Spleen (tissue), 13 donors: ENCODE measurements around the gene HSPB8. TPM values are rescaled to one million over a fixed set of nuclear protein-coding genes. Genes with fewer than 3 reads are reported as not detected.

Experiments
- DNase-seq: peaks from one replicate; pipeline ENCODE4 v3.0.0-alpha.2; 2020
- H3K27ac ChIP-seq, 8 donors: fragments of 200-600 bp; sonication (generic) in 7 of 8; 1 replicate in 4 of 8; 2 replicates in 4 of 8; pipeline versions ENCODE4 v1.5.0 to v1.8.0; 2016 to 2021; ENCODE audit warnings: inconsistent platforms in 4 of 8, mild to moderate bottlenecking in 4 of 8, moderate library complexity in 1 of 8
- H3K27me3 ChIP-seq, 7 donors: fragments of 200-600 bp; sonication (generic) in 6 of 7; replicated peaks in 1 of 7; 1 replicate in 4 of 7; 2 replicates in 3 of 7; pipeline versions ENCODE4 v1.5.0 to v1.8.0; 2016 to 2021; ENCODE audit warnings: inconsistent platforms in 3 of 7, mild to moderate bottlenecking in 1 of 7
- H3K36me3 ChIP-seq, 6 donors: fragments of 200-600 bp; sonication (generic) in 5 of 6; 1 replicate in 4 of 6; 2 replicates in 2 of 6; pipeline versions ENCODE4 v1.5.0 to v1.8.0; 2016 to 2021; ENCODE audit warnings: inconsistent platforms in 2 of 6
- H3K4me1 ChIP-seq, 6 donors: fragments of 200-600 bp; sonication (generic) in 5 of 6; 1 replicate in 3 of 6; 2 replicates in 3 of 6; pipeline versions ENCODE4 v1.5.0 to v1.8.0; 2016 to 2021; ENCODE audit warnings: inconsistent platforms in 3 of 6
- H3K4me3 ChIP-seq, 8 donors: fragments of 200-600 bp; sonication (generic) in 7 of 8; 1 replicate in 4 of 8; 2 replicates in 4 of 8; pipeline versions ENCODE4 v1.5.0 to v1.8.0; 2016 to 2021; ENCODE audit warnings: inconsistent platforms in 4 of 8, mild to moderate bottlenecking in 4 of 8, moderate library complexity in 2 of 8
- H3K9me3 ChIP-seq, 8 donors: fragments of 200-600 bp; sonication (generic) in 7 of 8; 1 replicate in 4 of 8; 2 replicates in 4 of 8; pipeline versions ENCODE4 v1.5.0 to v1.8.0; 2016 to 2021; ENCODE audit warnings: inconsistent platforms in 4 of 8
- CTCF ChIP-seq, 11 experiments: fragments of 200-600 bp in 7 of 11; fragments of 450-650 bp in 4 of 11; sonication (generic) in 4 of 11; IDR thresholded peaks in 8 of 11; conservative IDR thresholded peaks in 3 of 11; 1 replicate in 7 of 11; 2 replicates in 4 of 11; pipeline versions ENCODE4 v1.4.0 to v1.8.0; 2016 to 2021; ENCODE audit warnings: antibody characterized with exemption in 11 of 11, inconsistent platforms in 4 of 11, mild to moderate bottlenecking in 1 of 11
- POLR2A ChIP-seq, 3 donors: fragments of 450-650 bp; IDR thresholded peaks; one replicate each; pipeline ENCODE4 v1.5.1; 2017; ENCODE audit warnings: antibody characterized with exemption in 3 of 3, mild to moderate bottlenecking in 1 of 3
- POLR2AphosphoS5 ChIP-seq, 3 donors: sonication (generic); formaldehyde crosslinking; IDR thresholded peaks; one replicate each; pipeline ENCODE4 v1.5.1; 2017; ENCODE audit warnings: antibody characterized with exemption in 3 of 3
- WGBS, 5 donors: extraction: QIAGEN DNeasy Blood & Tissue Kit in 3 of 5; methylation state at CpG; one replicate each; pipeline versions ENCODE4 v1.1.5 to v1.1.7; 2013 to 2018; 5-methylcytosine and 5-hydroxymethylcytosine counted together
- intact Hi-C: fragments of 100-400 bp; cut with DNase I; formaldehyde crosslinking; loops from one replicate; pipeline ENCODE4 v1.15.0; 2023; ENCODE audit warnings: low total_unique reads
- long read RNA-seq, 2 donors: transcript quantifications; one replicate each; lab custom pipeline, GENCODE V29; 2026
- polyA plus RNA-seq, 3 donors: library from polyadenylated mRNA; stranded (reverse); fragments of 200-250 nt; gene quantifications; one replicate each; pipeline ENCODE4 v1.2.1, GENCODE V29; 2013
- total RNA-seq, 7 donors: library from RNA; depleted of rRNA in 3 of 7; stranded (reverse); fragments of >200 nt in 3 of 7; fragmentation: NEBNext Ultra II Directional in 4 of 7; extraction: Animal tissue kit (Norgen Biotek cat#: 25700) in 4 of 7; gene quantifications; one replicate each; pipeline versions ENCODE4 v1.1.0 to v1.2.1, GENCODE V29; 2016 to 2021
- donor health status: healthy with polysubstance abuse.
- donor health status: DM: no; HTN: no; CAD: no; lungs with moderate emphysema.
- donor health status: DM: no; HTN: no; CAD: no.
- donor health status: Bipolar disorder and iron deficiency.
- donor health status: healthy.
- donor health status: DM: no; HTN: no; CAD: no.
- donor health status: DM: yes; HTN: yes; CAD: no.

HSPB8 gene
- total RNA-seq (100 to 1,000 TPM in 1 of 7 donors, 10 to 100 TPM in 6; 38.3 to 109 (median 56.8) TPM), polyA plus RNA-seq (10 to 100 TPM; 14.1 to 44.7 (median 22.2) TPM)
- long read RNA-seq, donor 1, transcript HSPB8-201 (3 exons, 2,152 nt), result major isoform, 6 of 6 reads
- long read RNA-seq, donor 1, partial matches to known transcripts, result 0 of 6 reads
- long read RNA-seq, donor 1, other reads (novel, unspliced or antisense), result 0 of 6 reads
- long read RNA-seq, donor 2, transcript HSPB8-201 (3 exons, 2,152 nt), result major isoform, 7 of 7 reads
- long read RNA-seq, donor 2, partial matches to known transcripts, result 0 of 7 reads
- long read RNA-seq, donor 2, other reads (novel, unspliced or antisense), result 0 of 7 reads

GRCh38 chr12:119178544-119179334, at the start of gene HSPB8:
HSPB8 (plus strand) TSS chr12:119178931; CDS start chr12:119179313, 382 bp downstream.
- H3K9me3 ChIP-seq, result no peaks in the 10 kb centered on the region
- peaks cover 0 to 21% (median 0%) of the 10 kb centered on the region in 6 donors for H3K4me1 ChIP-seq
- 8 to 15% (median 12%) methylated on average over 18 to 33 of the region's 33 CpGs for WGBS, 5 donors
- peak; percentile 89 for DNase-seq
- peak within 1 kb of the TSS; percentile 8 to 85 (median 80) for H3K27ac ChIP-seq
- H3K27me3 ChIP-seq, result peaks cover 0 to 37% (median 0%) of the 10 kb centered on the region in 7 donors
- TF ChIP-seq POLR2A (IDR thresholded peaks at IDR 0.05) (peak in 1 of 3 donors; percentile 85), CTCF (IDR thresholded peaks at IDR 0.05 in 8 of 11, conservative IDR thresholded peaks at IDR 0.05 in 3 of 11) (no peak), POLR2AphosphoS5 (IDR thresholded peaks at IDR 0.05) (peak; percentile 79 to 85 (median 82))
- H3K36me3 ChIP-seq, result no peaks in the 10 kb centered on the region
- intact Hi-C loops, result no loop called here
- H3K4me3 ChIP-seq, result peak within 1 kb of the TSS; percentile 33 to 73 (median 48)

- DNase-seq, result no peak
- H3K4me1 ChIP-seq, result no peaks in the 10 kb centered on the region
- TF ChIP-seq POLR2AphosphoS5 (IDR thresholded peaks at IDR 0.05), result no peak
- intact Hi-C loops, result no loop called here
- no peaks in the 10 kb centered on the region for H3K36me3 ChIP-seq
- H3K4me3 ChIP-seq, result no peak overlapping the region
- no peaks in the 10 kb centered on the region for H3K27me3 ChIP-seq
- 64 to 86% (median 80%) methylated on average over 3 of the region's 3 CpGs for WGBS, 5 donors
- peaks cover 3 to 36% (median 18%) of the 10 kb centered on the region in 8 donors for H3K9me3 ChIP-seq
- H3K27ac ChIP-seq, result no peak overlapping the region
Observed at GRCh38 chr12:119129827-119130434, 48.8 kb upstream of the HSPB8 start.

DNA sequence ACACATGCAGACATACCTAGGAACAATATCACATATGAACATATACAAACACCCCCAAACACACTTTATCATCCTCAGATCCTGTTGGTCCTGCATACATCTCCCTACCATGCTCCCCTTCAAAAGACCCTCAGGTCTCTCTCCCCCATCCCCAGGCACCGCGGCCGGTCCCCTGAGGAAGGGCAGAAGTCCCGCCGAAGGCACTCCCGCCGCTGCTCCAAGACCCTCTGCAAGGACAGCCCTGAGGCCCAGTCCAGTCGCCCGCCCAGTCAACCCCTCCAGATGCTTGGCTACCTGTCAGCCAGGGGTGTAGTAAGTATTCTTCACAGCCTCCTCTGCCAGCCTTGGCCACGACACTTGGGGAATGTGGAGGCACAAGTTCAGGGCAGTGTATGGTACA, 48.2 kb upstream of the HSPB8 start:
- H3K4me3 ChIP-seq, result no peak overlapping the region
- intact Hi-C loops, result no loop called here
- no peaks in the 10 kb centered on the region for H3K36me3 ChIP-seq
- H3K4me1 ChIP-seq, result no peaks in the 10 kb centered on the region
- 92 to 95% (median 94%) methylated on average over 9 to 10 of the region's 10 CpGs for WGBS, 5 donors
- no peak overlapping the region for H3K27ac ChIP-seq
- TF ChIP-seq POLR2AphosphoS5 (IDR thresholded peaks at IDR 0.05) (no peak), POLR2A (IDR thresholded peaks at IDR 0.05) (no peak), CTCF (IDR thresholded peaks at IDR 0.05 in 8 of 11, conservative IDR thresholded peaks at IDR 0.05 in 3 of 11) (no peak)
- DNase-seq, result no peak
- no peaks in the 10 kb centered on the region for H3K27me3 ChIP-seq
- peaks cover 3 to 38% (median 18%) of the 10 kb centered on the region in 8 donors for H3K9me3 ChIP-seq

DNA sequence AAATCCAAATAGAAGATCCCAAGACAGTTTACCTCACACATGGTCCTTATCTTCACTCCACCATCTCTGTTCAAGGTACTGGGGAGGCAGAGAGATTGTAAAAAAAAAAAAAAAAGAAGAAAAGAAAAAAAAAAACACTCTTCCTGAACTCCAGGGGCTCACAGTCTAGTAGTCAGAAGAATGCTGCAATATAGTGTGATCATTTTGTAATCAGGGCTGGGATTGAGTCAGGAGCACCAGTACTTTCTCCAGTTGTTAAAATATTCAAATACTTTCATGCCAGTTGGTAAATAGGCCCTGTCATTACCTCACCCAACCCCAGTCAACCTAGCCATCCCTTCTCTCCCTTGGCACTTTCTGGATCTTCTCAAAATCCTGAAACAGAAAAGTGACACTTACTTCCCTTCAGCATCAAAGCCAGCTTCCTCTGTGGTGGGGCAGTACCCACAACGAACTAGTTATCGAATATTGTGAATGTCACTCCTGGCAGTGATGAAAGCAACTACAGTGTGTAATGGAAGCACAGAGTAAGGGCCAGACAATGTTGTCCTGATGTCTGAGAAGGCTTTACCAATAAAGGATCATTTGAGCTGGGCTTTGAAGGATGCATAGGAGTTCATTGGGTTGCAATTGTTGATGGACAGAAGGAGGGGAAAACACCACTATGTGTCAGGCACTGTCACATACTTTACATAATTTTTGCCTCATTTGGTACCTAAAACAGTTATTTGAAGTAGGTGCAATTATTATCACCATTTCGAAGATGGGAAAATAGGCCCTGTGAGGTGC, 44.3 kb upstream of the HSPB8 start:
- no peaks in the 10 kb centered on the region for H3K4me1 ChIP-seq
- H3K36me3 ChIP-seq, result no peaks in the 10 kb centered on the region
- TF ChIP-seq POLR2AphosphoS5 (IDR thresholded peaks at IDR 0.05), result no peak
- TF ChIP-seq CTCF (IDR thresholded peaks at IDR 0.05 in 8 of 11, conservative IDR thresholded peaks at IDR 0.05 in 3 of 11), result no peak
- no peak for TF ChIP-seq POLR2A (IDR thresholded peaks at IDR 0.05)
- DNase-seq, result no peak
- H3K27ac ChIP-seq, result no peak overlapping the region
- no peaks in the 10 kb centered on the region for H3K27me3 ChIP-seq
- intact Hi-C loops, result no loop called here
- 47 to 75% (median 64%) methylated on average over 3 of the region's 3 CpGs for WGBS, 5 donors
- no peak overlapping the region for H3K4me3 ChIP-seq
- H3K9me3 ChIP-seq, result peaks cover 3 to 38% (median 18%) of the 10 kb centered on the region in 8 donors
